ENCODE data around the gene PSRC1. TPM values are rescaled to one million over a fixed set of nuclear protein-coding genes. Genes with fewer than 3 reads are reported as not detected.

PSRC1 gene
- 16.2 and 25.8 TPM in 2 replicates for total RNA-seq

GRCh38 chr1:109282952-109283747 is at the start of gene PSRC1:
Gene PSRC1 (minus strand): TSS chr1:109283145.

GRCh38 chr1:109306832-109307273 is 23.9 kb upstream of the PSRC1 start, which contains the start of gene MYBPHL:
Gene MYBPHL (minus strand): TSS chr1:109307011. CDS start chr1:109306991, 20 bp downstream.

GRCh38 chr1:109248797-109249629 is 33.9 kb downstream of the PSRC1 start, which contains the start of gene CELSR2:
Gene CELSR2 (plus strand): TSS chr1:109249539. CDS start chr1:109250080, 541 bp downstream.

Other genes with a start within 250 kb of the PSRC1 start
- 43.8 and 45.0 TPM in 2 replicates for gene WDR47, start 241.0 kb downstream of the PSRC1 start, total RNA-seq
- 84.2 and 144 TPM in 2 replicates for gene TAF13, start 207.1 kb downstream of the PSRC1 start, total RNA-seq
- 10.8 and 12.8 TPM in 2 replicates for gene TMEM167B, start 192.4 kb downstream of the PSRC1 start, total RNA-seq
- 0.53 and 1.0 TPM in 2 replicates for gene ELAPOR1, start 169.0 kb downstream of the PSRC1 start, total RNA-seq
- gene SARS1, start 69.2 kb downstream of the PSRC1 start, total RNA-seq, result 204 and 210 TPM in 2 replicates
- 0.80 and 1.7 TPM in 2 replicates for gene CELSR2, start 33.6 kb downstream of the PSRC1 start, total RNA-seq
- gene MYBPHL, start 23.9 kb upstream of the PSRC1 start, total RNA-seq, result not detected in 2 replicates
- gene SORT1, start 114.8 kb upstream of the PSRC1 start, total RNA-seq, result 12.9 and 21.2 TPM in 2 replicates
- gene PSMA5, start 143.3 kb upstream of the PSRC1 start, total RNA-seq, result 61.8 and 86.4 TPM in 2 replicates
- gene SYPL2, start 183.4 kb upstream of the PSRC1 start, total RNA-seq, result under 0.01 TPM in 1 of 2 replicates, not detected in the other
- 2.8 and 2.9 TPM in 2 replicates for gene ATXN7L2, start 200.8 kb upstream of the PSRC1 start, total RNA-seq
- 4.2 and 5.5 TPM in 2 replicates for gene CYB561D1, start 210.9 kb upstream of the PSRC1 start, total RNA-seq
- 0.79 and 0.80 TPM in 2 replicates for gene AMIGO1, start 226.6 kb upstream of the PSRC1 start, total RNA-seq

All from thoracic aorta endothelial cell (primary cell).